ENCODE results near the gene PCAT6.

PCAT6 gene

GRCh38 chr1:202852163-202852904 is 41.6 kb downstream of the PCAT6 start:
- DNase-seq = no peak

GRCh38 chr1:202854787-202855186 is 44.0 kb downstream of the PCAT6 start:
- no peak for DNase-seq

- DNase-seq = no peak
Observed at GRCh38 chr1:202856014-202856413, 45.3 kb downstream of the PCAT6 start.

GRCh38 chr1:202857136-202857610 is 46.4 kb downstream of the PCAT6 start:
- no peak for DNase-seq

- DNase-seq = no peak
Observed at GRCh38 chr1:202858331-202858730, 47.6 kb downstream of the PCAT6 start.

- no peak for DNase-seq
Observed at GRCh38 chr1:202858789-202859414, 48.1 kb downstream of the PCAT6 start.

GRCh38 chr1:202860744-202861419 is 50.1 kb downstream of the PCAT6 start:
- no peak for DNase-seq
